ENCODE data around the gene N4BP2L2. TPM values are rescaled to one million over a fixed set of nuclear protein-coding genes. Genes with fewer than 3 reads are reported as not detected.

Gene N4BP2L2
- total and polyA plus RNA-seq, 9 of the 15 experiments (the other 6 are each of a cell fraction or from before 2014, with no cell fraction given): 33.9 to 76.4 (median 48.7) TPM

DNA sequence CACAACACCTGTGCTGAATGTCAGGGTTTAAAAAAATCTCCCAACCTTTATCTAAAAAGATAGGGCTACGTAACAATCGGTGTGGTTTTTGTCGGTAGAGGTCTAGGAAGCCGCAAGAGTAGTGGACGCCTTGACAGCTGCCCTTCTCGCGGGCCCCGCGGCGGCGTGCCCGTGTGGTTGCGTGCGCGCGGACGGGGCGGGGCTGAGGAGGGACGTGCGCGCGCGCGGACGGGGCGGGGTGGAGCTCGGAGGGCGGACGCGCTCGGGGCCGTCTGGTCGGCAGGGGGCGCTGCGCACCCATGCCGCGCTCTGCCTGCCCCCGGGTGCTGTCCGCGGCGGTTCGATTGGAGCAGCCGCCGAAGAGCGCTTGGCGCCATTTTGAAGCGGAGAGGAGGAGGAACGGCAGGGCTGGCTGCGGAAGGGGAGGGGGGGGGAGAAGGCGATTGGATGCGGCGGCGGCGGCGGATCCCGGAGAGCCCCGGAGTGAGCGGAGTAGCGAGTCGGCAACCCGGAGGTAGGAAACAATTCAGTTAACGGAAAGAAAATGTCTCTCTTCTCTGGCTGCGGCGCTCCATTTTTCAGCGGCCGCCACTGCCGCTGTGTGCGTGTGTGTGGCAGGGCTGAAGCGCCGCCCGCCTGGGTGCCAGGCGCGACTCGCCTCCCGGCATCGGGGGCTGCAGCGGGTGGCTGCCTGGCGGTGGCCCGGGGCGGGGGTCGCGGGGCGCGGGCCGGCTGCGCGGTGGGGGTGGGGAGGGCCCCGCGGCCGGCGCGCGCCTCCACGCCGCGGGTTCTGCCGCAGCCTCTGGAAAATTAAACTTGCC, 47.7 kb upstream of the N4BP2L2 start, which contains the start of gene PDS5B (continued):
- no peak for TF ChIP-seq ZNF384 (IDR thresholded peaks at IDR 0.05; ENCODE audit: low read depth, low read length)
- TF ChIP-seq, protein P1, sequence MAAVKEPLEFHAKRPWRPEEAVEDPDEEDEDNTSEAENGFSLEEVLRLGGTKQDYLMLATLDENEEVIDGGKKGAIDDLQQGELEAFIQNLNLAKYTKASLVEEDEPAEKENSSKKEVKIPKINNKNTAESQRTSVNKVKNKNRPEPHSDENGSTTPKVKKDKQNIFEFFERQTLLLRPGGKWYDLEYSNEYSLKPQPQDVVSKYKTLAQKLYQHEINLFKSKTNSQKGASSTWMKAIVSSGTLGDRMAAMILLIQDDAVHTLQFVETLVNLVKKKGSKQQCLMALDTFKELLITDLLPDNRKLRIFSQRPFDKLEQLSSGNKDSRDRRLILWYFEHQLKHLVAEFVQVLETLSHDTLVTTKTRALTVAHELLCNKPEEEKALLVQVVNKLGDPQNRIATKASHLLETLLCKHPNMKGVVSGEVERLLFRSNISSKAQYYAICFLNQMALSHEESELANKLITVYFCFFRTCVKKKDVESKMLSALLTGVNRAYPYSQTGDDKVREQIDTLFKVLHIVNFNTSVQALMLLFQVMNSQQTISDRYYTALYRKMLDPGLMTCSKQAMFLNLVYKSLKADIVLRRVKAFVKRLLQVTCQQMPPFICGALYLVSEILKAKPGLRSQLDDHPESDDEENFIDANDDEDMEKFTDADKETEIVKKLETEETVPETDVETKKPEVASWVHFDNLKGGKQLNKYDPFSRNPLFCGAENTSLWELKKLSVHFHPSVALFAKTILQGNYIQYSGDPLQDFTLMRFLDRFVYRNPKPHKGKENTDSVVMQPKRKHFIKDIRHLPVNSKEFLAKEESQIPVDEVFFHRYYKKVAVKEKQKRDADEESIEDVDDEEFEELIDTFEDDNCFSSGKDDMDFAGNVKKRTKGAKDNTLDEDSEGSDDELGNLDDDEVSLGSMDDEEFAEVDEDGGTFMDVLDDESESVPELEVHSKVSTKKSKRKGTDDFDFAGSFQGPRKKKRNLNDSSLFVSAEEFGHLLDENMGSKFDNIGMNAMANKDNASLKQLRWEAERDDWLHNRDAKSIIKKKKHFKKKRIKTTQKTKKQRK (IDR thresholded peaks at IDR 0.05; ENCODE audit: borderline replicate concordance, low read depth, low read length): no peak
- TF ChIP-seq, protein P2, sequence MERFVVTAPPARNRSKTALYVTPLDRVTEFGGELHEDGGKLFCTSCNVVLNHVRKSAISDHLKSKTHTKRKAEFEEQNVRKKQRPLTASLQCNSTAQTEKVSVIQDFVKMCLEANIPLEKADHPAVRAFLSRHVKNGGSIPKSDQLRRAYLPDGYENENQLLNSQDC (CRISPR knock-in tag; IDR thresholded peaks at IDR 0.05): 0 out of 2 replicates have a peak, but pooled peaks have one; percentile 26
- TF ChIP-seq, protein P3, sequence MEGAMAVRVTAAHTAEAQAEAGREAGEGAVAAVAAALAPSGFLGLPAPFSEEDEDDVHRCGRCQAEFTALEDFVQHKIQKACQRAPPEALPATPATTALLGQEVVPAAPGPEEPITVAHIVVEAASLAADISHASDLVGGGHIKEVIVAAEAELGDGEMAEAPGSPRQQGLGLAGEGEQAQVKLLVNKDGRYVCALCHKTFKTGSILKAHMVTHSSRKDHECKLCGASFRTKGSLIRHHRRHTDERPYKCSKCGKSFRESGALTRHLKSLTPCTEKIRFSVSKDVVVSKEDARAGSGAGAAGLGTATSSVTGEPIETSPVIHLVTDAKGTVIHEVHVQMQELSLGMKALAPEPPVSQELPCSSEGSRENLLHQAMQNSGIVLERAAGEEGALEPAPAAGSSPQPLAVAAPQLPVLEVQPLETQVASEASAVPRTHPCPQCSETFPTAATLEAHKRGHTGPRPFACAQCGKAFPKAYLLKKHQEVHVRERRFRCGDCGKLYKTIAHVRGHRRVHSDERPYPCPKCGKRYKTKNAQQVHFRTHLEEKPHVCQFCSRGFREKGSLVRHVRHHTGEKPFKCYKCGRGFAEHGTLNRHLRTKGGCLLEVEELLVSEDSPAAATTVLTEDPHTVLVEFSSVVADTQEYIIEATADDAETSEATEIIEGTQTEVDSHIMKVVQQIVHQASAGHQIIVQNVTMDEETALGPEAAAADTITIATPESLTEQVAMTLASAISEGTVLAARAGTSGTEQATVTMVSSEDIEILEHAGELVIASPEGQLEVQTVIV (CRISPR knock-in tag; IDR thresholded peaks at IDR 0.05; ENCODE audit: borderline replicate concordance): no peak
- peak; percentile 54; the same call in 1 of the 2 replicates for TF ChIP-seq PHF8 (IDR thresholded peaks at IDR 0.05; ENCODE audit: borderline replicate concordance, low read length)
- peak; percentile 97 for TF ChIP-seq RB1 (IDR thresholded peaks at IDR 0.05; ENCODE audit: low read depth)
- TF ChIP-seq MBD2 (IDR thresholded peaks at IDR 0.05; ENCODE audit: borderline replicate concordance, low read depth): no peak
- TF ChIP-seq CREB1 (IDR thresholded peaks at IDR 0.05): peak; percentile 48; the same call in 1 of the 2 replicates
- no peak for TF ChIP-seq CREB1 (CRISPR knock-in tag; IDR thresholded peaks at IDR 0.05)
- TF ChIP-seq ASH1L (IDR thresholded peaks at IDR 0.05; ENCODE audit: borderline replicate concordance, low read depth, partially characterized antibody): no peak
- TF ChIP-seq L3MBTL2 (IDR thresholded peaks at IDR 0.05): peak; percentile 49
- no peak for TF ChIP-seq ZNF561 (CRISPR knock-in tag; conservative IDR thresholded peaks at IDR 0.05)
- no peak for TF ChIP-seq ZNF668 (CRISPR knock-in tag; IDR thresholded peaks at IDR 0.05)
- TF ChIP-seq FIP1L1 (IDR thresholded peaks at IDR 0.05; ENCODE audit: low read depth, low read length, poor library complexity, severe bottlenecking): peak; percentile 42
- no peak; the same call in 1 of the 2 replicates for TF ChIP-seq MYC (IDR thresholded peaks at IDR 0.05; ENCODE audit: low read depth, low read length)
- no peak for TF ChIP-seq MYC (CRISPR knock-in tag; IDR thresholded peaks at IDR 0.05; ENCODE audit: borderline replicate concordance, low read depth)
- TF ChIP-seq ZNF134 (CRISPR knock-in tag; conservative IDR thresholded peaks at IDR 0.05): no peak
- TF ChIP-seq, protein P4, sequence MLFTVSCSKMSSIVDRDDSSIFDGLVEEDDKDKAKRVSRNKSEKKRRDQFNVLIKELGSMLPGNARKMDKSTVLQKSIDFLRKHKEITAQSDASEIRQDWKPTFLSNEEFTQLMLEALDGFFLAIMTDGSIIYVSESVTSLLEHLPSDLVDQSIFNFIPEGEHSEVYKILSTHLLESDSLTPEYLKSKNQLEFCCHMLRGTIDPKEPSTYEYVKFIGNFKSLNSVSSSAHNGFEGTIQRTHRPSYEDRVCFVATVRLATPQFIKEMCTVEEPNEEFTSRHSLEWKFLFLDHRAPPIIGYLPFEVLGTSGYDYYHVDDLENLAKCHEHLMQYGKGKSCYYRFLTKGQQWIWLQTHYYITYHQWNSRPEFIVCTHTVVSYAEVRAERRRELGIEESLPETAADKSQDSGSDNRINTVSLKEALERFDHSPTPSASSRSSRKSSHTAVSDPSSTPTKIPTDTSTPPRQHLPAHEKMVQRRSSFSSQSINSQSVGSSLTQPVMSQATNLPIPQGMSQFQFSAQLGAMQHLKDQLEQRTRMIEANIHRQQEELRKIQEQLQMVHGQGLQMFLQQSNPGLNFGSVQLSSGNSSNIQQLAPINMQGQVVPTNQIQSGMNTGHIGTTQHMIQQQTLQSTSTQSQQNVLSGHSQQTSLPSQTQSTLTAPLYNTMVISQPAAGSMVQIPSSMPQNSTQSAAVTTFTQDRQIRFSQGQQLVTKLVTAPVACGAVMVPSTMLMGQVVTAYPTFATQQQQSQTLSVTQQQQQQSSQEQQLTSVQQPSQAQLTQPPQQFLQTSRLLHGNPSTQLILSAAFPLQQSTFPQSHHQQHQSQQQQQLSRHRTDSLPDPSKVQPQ (CRISPR knock-in tag; IDR thresholded peaks at IDR 0.05; ENCODE audit: borderline replicate concordance): no peak
- TF ChIP-seq HDAC2 (IDR thresholded peaks at IDR 0.05): no peak
- no peak for TF ChIP-seq PHF20 (IDR thresholded peaks at IDR 0.05; ENCODE audit: partially characterized antibody)
